MM.1S (cell line): Measurements from ENCODE around the gene EPB41L2.

Experiments used
- DNase-seq: peaks from one replicate; pipeline ENCODE4 v3.0.0-alpha.2; 2015
- H2AFZ ChIP-seq: fragments of 300-600 bp; sonication (generic); 2 replicates; pipeline ENCODE4 v1.6.0; 2016; ENCODE audit warnings: antibody characterized with exemption, low read length
- H3F3A ChIP-seq: fragments of 300-600 bp; sonication (generic); 2 replicates; pipeline ENCODE4 v1.6.1; 2016; ENCODE audit warnings: mild to moderate bottlenecking, antibody characterized with exemption, low read length, moderate library complexity, mixed read lengths; ENCODE audit not compliant: insufficient read depth
- H3K27ac ChIP-seq: fragments of 300-600 bp; sonication (generic); 2 replicates; pipeline ENCODE4 v1.5.1; 2016; ENCODE audit warnings: mild to moderate bottlenecking, low read length
- H3K27me3 ChIP-seq: fragments of 300-600 bp; sonication (generic); replicated peaks from 2 replicates; pipeline ENCODE4 v1.6.0; 2016; ENCODE audit warnings: low read length; ENCODE audit not compliant: insufficient read depth
- H3K36me3 ChIP-seq: fragments of 300-600 bp; sonication (generic); replicated peaks from 2 replicates; pipeline ENCODE4 v1.6.1; 2016; ENCODE audit warnings: mild to moderate bottlenecking, low read length, mixed read lengths; ENCODE audit not compliant: insufficient read depth
- H3K4me1 ChIP-seq: fragments of 300-600 bp; sonication (generic); 2 replicates; pipeline ENCODE4 v1.6.1; 2016; ENCODE audit warnings: low read length, mixed read lengths
- H3K4me2 ChIP-seq: fragments of 300-600 bp; sonication (generic); 2 replicates; pipeline ENCODE4 v1.6.0; 2016; ENCODE audit warnings: low read depth, low read length
- H3K4me3 ChIP-seq: fragments of 300-600 bp; sonication (generic); 2 replicates; pipeline ENCODE4 v1.5.1; 2016; ENCODE audit warnings: low read length, mixed read lengths
- H3K79me2 ChIP-seq: fragments of 300-600 bp; sonication (generic); 2 replicates; pipeline ENCODE4 v1.6.1; 2016; ENCODE audit warnings: mixed run types, low read length, mixed read lengths
- H3K9ac ChIP-seq: fragments of 300-600 bp; sonication (generic); 2 replicates; pipeline ENCODE4 v1.6.1; 2016; ENCODE audit warnings: low read length, mixed read lengths
- H3K9me2 ChIP-seq: fragments of 300-600 bp; sonication (generic); replicated peaks from 2 replicates; pipeline ENCODE4 v1.6.1; 2016; ENCODE audit warnings: mild to moderate bottlenecking, low read length, mixed read lengths; ENCODE audit not compliant: insufficient read depth
- H3K9me3 ChIP-seq: fragments of 300-600 bp; sonication (generic); replicated peaks from 2 replicates; pipeline ENCODE4 v1.6.1; 2016; ENCODE audit warnings: mild to moderate bottlenecking, low read length, mixed read lengths; ENCODE audit not compliant: insufficient read depth
- H4K20me1 ChIP-seq: fragments of 300-600 bp; sonication (generic); 2 replicates; pipeline ENCODE4 v1.6.1; 2016; ENCODE audit warnings: mild to moderate bottlenecking, low read length, moderate library complexity, mixed read lengths; ENCODE audit not compliant: insufficient read depth
- EZH2 ChIP-seq: fragments of 300-600 bp; sonication (generic); optimal IDR thresholded peaks from 2 replicates; pipeline ENCODE3; 2017; ENCODE audit warnings: low read depth, mild to moderate bottlenecking, antibody characterized with exemption, low read length, mixed read lengths
- EZH2phosphoT487 ChIP-seq: fragments of 300-600 bp; sonication (generic); IDR thresholded peaks from 2 replicates; pipeline ENCODE4 v1.6.1; 2018; ENCODE audit warnings: antibody characterized with exemption, low read length
- TF ChIP-seq, protein P1 (sequence below): fragments of 300-600 bp; sonication (generic); IDR thresholded peaks from 2 replicates; pipeline ENCODE4 v1.5.1; 2016; ENCODE audit warnings: antibody characterized with exemption, low read length, mixed read lengths

The EPB41L2 gene

DNA sequence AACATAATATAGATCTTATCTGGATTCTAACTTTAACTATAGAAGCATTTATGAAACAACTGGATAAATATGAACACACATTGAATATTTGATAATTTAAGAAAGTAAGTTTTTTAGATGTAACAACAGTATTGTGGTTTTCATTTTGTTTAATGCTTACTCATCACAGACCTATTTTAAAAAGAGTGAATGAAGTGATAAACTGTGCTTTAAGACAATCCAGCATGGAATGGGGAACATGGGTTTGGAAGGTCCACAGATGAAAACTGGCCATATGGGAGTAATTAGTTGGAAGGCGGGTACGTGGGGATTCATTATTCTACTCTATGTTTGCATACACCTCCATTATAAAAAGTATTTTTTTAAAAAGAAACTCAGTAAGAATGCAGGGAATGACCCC lies 21.2 kb downstream of the EPB41L2 start:
- H4K20me1 ChIP-seq: no peaks in the 10 kb centered on the region
- no peaks in the 10 kb centered on the region for H3K9me3 ChIP-seq
- peaks cover 6% of the 10 kb centered on the region; the same call in 1 of the 2 replicates for H3K79me2 ChIP-seq
- H3K4me1 ChIP-seq: no peaks in the 10 kb centered on the region
- no peak overlapping the region for H3K9ac ChIP-seq
- no peaks in the 10 kb centered on the region for H3K36me3 ChIP-seq
- H3K9me2 ChIP-seq: no peaks in the 10 kb centered on the region
- H3F3A ChIP-seq: no peaks in the 10 kb centered on the region
- no peak overlapping the region for H3K4me2 ChIP-seq
- H2AFZ ChIP-seq: no peak overlapping the region
- no peak for TF ChIP-seq EZH2phosphoT487
- H3K27me3 ChIP-seq: no peaks in the 10 kb centered on the region
- H3K27ac ChIP-seq: no peak overlapping the region
- no peak for DNase-seq
- no peak overlapping the region for H3K4me3 ChIP-seq

- H3K27me3 ChIP-seq: no peaks in the 10 kb centered on the region
- H3K36me3 ChIP-seq: no peaks in the 10 kb centered on the region
- H4K20me1 ChIP-seq: no peaks in the 10 kb centered on the region
- no peak overlapping the region for H2AFZ ChIP-seq
- DNase-seq: no peak
- no peaks in the 10 kb centered on the region for H3K9me2 ChIP-seq
- no peak overlapping the region for H3K27ac ChIP-seq
- TF ChIP-seq EZH2 (no peak), EZH2phosphoT487 (no peak)
- TF ChIP-seq, protein P1, sequence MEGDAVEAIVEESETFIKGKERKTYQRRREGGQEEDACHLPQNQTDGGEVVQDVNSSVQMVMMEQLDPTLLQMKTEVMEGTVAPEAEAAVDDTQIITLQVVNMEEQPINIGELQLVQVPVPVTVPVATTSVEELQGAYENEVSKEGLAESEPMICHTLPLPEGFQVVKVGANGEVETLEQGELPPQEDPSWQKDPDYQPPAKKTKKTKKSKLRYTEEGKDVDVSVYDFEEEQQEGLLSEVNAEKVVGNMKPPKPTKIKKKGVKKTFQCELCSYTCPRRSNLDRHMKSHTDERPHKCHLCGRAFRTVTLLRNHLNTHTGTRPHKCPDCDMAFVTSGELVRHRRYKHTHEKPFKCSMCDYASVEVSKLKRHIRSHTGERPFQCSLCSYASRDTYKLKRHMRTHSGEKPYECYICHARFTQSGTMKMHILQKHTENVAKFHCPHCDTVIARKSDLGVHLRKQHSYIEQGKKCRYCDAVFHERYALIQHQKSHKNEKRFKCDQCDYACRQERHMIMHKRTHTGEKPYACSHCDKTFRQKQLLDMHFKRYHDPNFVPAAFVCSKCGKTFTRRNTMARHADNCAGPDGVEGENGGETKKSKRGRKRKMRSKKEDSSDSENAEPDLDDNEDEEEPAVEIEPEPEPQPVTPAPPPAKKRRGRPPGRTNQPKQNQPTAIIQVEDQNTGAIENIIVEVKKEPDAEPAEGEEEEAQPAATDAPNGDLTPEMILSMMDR: no peak
- 0 out of 2 replicates have a peak, but pooled peaks cover 6% of the 10 kb centered on the region for H3K79me2 ChIP-seq
- no peaks in the 10 kb centered on the region for H3K9me3 ChIP-seq
- no peaks in the 10 kb centered on the region for H3K4me1 ChIP-seq
- no peak overlapping the region for H3K4me2 ChIP-seq
- no peak overlapping the region for H3K9ac ChIP-seq
- H3F3A ChIP-seq: no peaks in the 10 kb centered on the region
- H3K4me3 ChIP-seq: no peak overlapping the region
Observed at GRCh38 chr6:131040866-131041265, 22.2 kb downstream of the EPB41L2 start.

DNA sequence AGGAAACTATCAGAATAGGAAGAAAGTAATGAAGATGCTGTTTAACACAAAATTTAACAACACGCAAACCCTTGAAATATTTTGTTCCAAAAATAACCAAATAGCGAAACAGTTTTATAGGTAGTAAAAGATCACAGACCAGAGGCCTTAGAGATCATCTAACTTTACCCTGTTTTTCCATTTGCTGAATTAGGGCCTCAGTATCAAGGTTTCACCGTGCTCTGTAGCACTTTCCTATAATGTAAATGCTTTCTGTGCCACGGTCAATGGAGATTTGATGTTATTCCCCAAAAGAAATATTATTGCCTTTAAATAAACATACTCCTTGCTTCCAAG lies 23.7 kb downstream of the EPB41L2 start:
- Histone ChIP-seq H3K36me3 (no peaks in the 10 kb centered on the region), H3K9ac (no peak overlapping the region), H3K27me3 (no peaks in the 10 kb centered on the region), H3F3A (no peaks in the 10 kb centered on the region), H3K27ac (no peak overlapping the region), H3K79me2 (0 out of 2 replicates have a peak, but pooled peaks cover 6% of the 10 kb centered on the region), H4K20me1 (no peaks in the 10 kb centered on the region), H3K9me3 (no peaks in the 10 kb centered on the region), H3K4me3 (no peak overlapping the region), H3K4me2 (no peak overlapping the region), H2AFZ (no peak overlapping the region), H3K4me1 (no peaks in the 10 kb centered on the region), H3K9me2 (no peaks in the 10 kb centered on the region)
- TF ChIP-seq EZH2: no peak
- no peak for TF ChIP-seq EZH2phosphoT487
- TF ChIP-seq, protein P1: no peak
- no peak for DNase-seq

DNA sequence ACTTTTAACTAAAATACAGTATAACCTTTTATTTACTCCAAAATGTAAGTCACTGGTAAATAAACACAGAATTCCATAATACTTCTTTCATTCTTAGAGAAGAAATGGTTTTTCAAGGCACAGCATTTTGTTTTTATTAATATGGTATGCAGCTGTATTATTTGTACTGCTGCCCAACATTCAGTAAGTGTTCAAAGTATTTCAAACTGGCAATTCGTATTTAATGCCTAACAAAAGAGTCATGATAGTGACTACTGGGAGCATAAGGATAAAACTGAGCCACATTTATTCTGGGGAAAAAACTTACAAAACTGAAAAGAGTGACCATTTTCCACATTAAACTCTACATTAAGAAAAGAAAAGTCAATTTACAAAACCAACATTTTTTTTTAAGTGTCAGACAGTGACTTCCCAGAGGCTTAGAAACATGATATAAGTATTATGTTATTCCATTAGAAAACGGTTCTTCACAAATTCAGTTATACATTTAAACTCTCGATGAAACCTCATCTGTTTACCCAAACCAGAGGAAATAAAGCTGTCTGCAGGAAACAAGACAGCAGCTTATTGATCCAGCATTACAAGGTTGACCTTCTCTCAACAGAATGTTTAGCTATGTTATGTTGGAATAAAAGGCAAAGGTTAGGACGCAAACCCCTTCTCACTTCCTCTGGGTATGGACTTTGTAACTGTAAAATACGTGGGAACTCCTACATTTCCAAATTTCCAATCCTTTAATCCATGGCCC lies 24.3 kb downstream of the EPB41L2 start:
- H2AFZ ChIP-seq: no peak overlapping the region
- no peak overlapping the region for H3K9ac ChIP-seq
- H3K9me2 ChIP-seq: no peaks in the 10 kb centered on the region
- no peaks in the 10 kb centered on the region for H3F3A ChIP-seq
- TF ChIP-seq EZH2phosphoT487 (no peak), EZH2 (no peak)
- TF ChIP-seq, protein P1: no peak
- no peaks in the 10 kb centered on the region for H3K36me3 ChIP-seq
- H3K27me3 ChIP-seq: no peaks in the 10 kb centered on the region
- DNase-seq: no peak
- H3K27ac ChIP-seq: no peak overlapping the region
- H3K9me3 ChIP-seq: no peaks in the 10 kb centered on the region
- H3K4me1 ChIP-seq: no peaks in the 10 kb centered on the region
- no peaks in the 10 kb centered on the region for H4K20me1 ChIP-seq
- H3K4me2 ChIP-seq: no peak overlapping the region
- 0 out of 2 replicates have a peak, but pooled peaks cover 6% of the 10 kb centered on the region for H3K79me2 ChIP-seq
- H3K4me3 ChIP-seq: no peak overlapping the region
